NCI-H2107 treated with DMSO at 0.1 percent for 48 hours (cell line): ENCODE data around the gene CEP112.
"Not testable (repeated sequence)": the region's sequence is repeated elsewhere in the genome, so short reads cannot be mapped to it uniquely, and the experiment has no call there.

ENCODE experiments used
- DNase-seq: peaks from one replicate; lab custom pipeline; 2025; ENCODE audit not compliant: unreplicated experiment; lab: John Stamatoyannopoulos, UW

The CEP112 gene

GRCh38 chr17:65745241-65745640, 446.7 kb downstream of the CEP112 start:
- no peak for DNase-seq

- DNase-seq, result no peak
These were observed 448.7 kb downstream of the CEP112 start for GRCh38 chr17:65743308-65743655.

- DNase-seq, result no peak
These were observed 449.3 kb downstream of the CEP112 start for GRCh38 chr17:65742403-65743307.

GRCh38 chr17:65741710-65742109, 450.2 kb downstream of the CEP112 start:
- no peak for DNase-seq

- DNase-seq, result no peak
These were observed 452.9 kb downstream of the CEP112 start for GRCh38 chr17:65739034-65739433.

GRCh38 chr17:65737451-65737850, 454.5 kb downstream of the CEP112 start:
- no peak for DNase-seq

GRCh38 chr17:65733314-65733713, 458.6 kb downstream of the CEP112 start:
- no peak for DNase-seq

- not testable (repeated sequence) for DNase-seq
These were observed 459.3 kb downstream of the CEP112 start for GRCh38 chr17:65732667-65733066.

- no peak for DNase-seq
These were observed 461.2 kb downstream of the CEP112 start for GRCh38 chr17:65730711-65731169.

GRCh38 chr17:65729207-65729606, 462.7 kb downstream of the CEP112 start:
- DNase-seq, result no peak

- no peak for DNase-seq
These were observed 464.1 kb downstream of the CEP112 start for GRCh38 chr17:65727832-65728231.

GRCh38 chr17:65727246-65727645, 464.7 kb downstream of the CEP112 start:
- no peak for DNase-seq

GRCh38 chr17:65723431-65724151, 468.3 kb downstream of the CEP112 start:
- no peak for DNase-seq

GRCh38 chr17:65718601-65719000, 473.3 kb downstream of the CEP112 start:
- no peak for DNase-seq

- DNase-seq, result no peak
These were observed 479.3 kb downstream of the CEP112 start for GRCh38 chr17:65712383-65713267.

- DNase-seq, result no peak
These were observed 480.2 kb downstream of the CEP112 start for GRCh38 chr17:65711671-65712276.

- no peak for DNase-seq
These were observed 484.2 kb downstream of the CEP112 start for GRCh38 chr17:65707780-65708179.

- DNase-seq, result no peak
These were observed 487.2 kb downstream of the CEP112 start for GRCh38 chr17:65704731-65705130.

- DNase-seq, result no peak
These were observed 488.0 kb downstream of the CEP112 start for GRCh38 chr17:65703891-65704290.

- no peak for DNase-seq
These were observed 492.5 kb downstream of the CEP112 start for GRCh38 chr17:65699459-65699858.
